CD8-positive, alpha-beta memory T cell (primary cell): Measurements from ENCODE around the gene PPP2R5C. TPM values are rescaled to one million over a fixed set of nuclear protein-coding genes. Genes with fewer than 3 reads are reported as not detected.

Source experiments
- CTCF ChIA-PET: fragments of 350-600 bp; sonication (Branson Sonifier 250); formaldehyde crosslinking; loops from one replicate; lab custom pipeline; 2021; ENCODE audit warnings: antibody characterized with exemption; lab: Charles Lee
- POLR2A ChIA-PET: fragments of 350-600 bp; sonication (Branson Sonifier 250); formaldehyde crosslinking; loops from one replicate; lab custom pipeline; 2021; ENCODE audit warnings: antibody characterized with exemption; lab: Charles Lee
- DNase-seq, 5 donors: peaks; one replicate each; pipeline versions ENCODE4 v3.0.0 to v3.0.0-alpha.2; 2020 to 2022; ENCODE audit warnings: mixed read lengths in 1 of 5
- H3K27ac ChIP-seq: one replicate; pipeline ENCODE4 v1.7.0; 2013; ENCODE audit warnings: low read depth, mild to moderate bottlenecking, low read length, moderate library complexity
- H3K27me3 ChIP-seq: 2 replicates; pipeline ENCODE4 v1.7.0; 2013; ENCODE audit warnings: low read length, mild to moderate bottlenecking; ENCODE audit not compliant: insufficient read depth, poor library complexity, severe bottlenecking
- H3K36me3 ChIP-seq: 2 replicates; pipeline ENCODE4 v1.7.0; 2013; ENCODE audit warnings: mild to moderate bottlenecking, low read length, moderate library complexity; ENCODE audit not compliant: insufficient read depth
- H3K4me1 ChIP-seq: 2 replicates; pipeline ENCODE4 v1.7.0; 2013; ENCODE audit warnings: mild to moderate bottlenecking, low read length, moderate library complexity; ENCODE audit not compliant: insufficient read depth
- H3K4me3 ChIP-seq: 2 replicates; pipeline ENCODE4 v1.7.0; 2013; ENCODE audit warnings: mild to moderate bottlenecking, low read length
- H3K9me3 ChIP-seq: 2 replicates; pipeline ENCODE4 v1.7.0; 2013; ENCODE audit warnings: mild to moderate bottlenecking, low read length
- H3K27ac Mint-ChIP-seq, 8 donors: one replicate each; pipeline ENCODE4 v1.8.0; 2020 to 2021; ENCODE audit warnings: mixed read lengths in 8 of 8, mild to moderate bottlenecking in 6 of 8, inconsistent platforms in 3 of 8, moderate library complexity in 3 of 8
- H3K27me3 Mint-ChIP-seq, 2 donors: one replicate each; pipeline ENCODE4 v1.8.0; 2020 to 2021; ENCODE audit warnings: mixed read lengths in 2 of 2, mild to moderate bottlenecking in 1 of 2, moderate library complexity in 1 of 2
- H3K36me3 Mint-ChIP-seq, 3 donors: one replicate each; pipeline ENCODE4 v1.8.0; 2020 to 2021; ENCODE audit warnings: mixed read lengths in 3 of 3, inconsistent platforms in 1 of 3, mild to moderate bottlenecking in 1 of 3
- H3K4me1 Mint-ChIP-seq, 3 donors: one replicate each; pipeline ENCODE4 v1.8.0; 2020 to 2021; ENCODE audit warnings: mixed read lengths in 3 of 3, inconsistent platforms in 1 of 3, mild to moderate bottlenecking in 1 of 3
- H3K4me3 Mint-ChIP-seq, 7 donors: one replicate each; pipeline ENCODE4 v1.8.0; 2020 to 2021; ENCODE audit warnings: mixed read lengths in 7 of 7, mild to moderate bottlenecking in 6 of 7, moderate library complexity in 4 of 7, inconsistent platforms in 2 of 7
- H3K9me3 Mint-ChIP-seq, 5 donors: one replicate each; pipeline ENCODE4 v1.8.0; 2020 to 2022; ENCODE audit warnings: mixed read lengths in 5 of 5, mild to moderate bottlenecking in 3 of 5, moderate library complexity in 2 of 5, inconsistent platforms in 1 of 5
- polyA plus RNA-seq: library from polyadenylated mRNA; unstranded; fragments of 300-500 nt; fragmentation: Illumina TruSeq; gene quantifications from one replicate; pipeline ENCODE4 v1.2.3, GENCODE V29; 2021
- total RNA-seq, 2 experiments: library from RNA; stranded (reverse); gene quantifications; one replicate each; pipeline ENCODE4 v1.2.3, GENCODE V29; 2021

PPP2R5C gene
- total and polyA plus RNA-seq, 3 experiments from 2014 or later, result 278 to 342 (median 307) TPM

DNA sequence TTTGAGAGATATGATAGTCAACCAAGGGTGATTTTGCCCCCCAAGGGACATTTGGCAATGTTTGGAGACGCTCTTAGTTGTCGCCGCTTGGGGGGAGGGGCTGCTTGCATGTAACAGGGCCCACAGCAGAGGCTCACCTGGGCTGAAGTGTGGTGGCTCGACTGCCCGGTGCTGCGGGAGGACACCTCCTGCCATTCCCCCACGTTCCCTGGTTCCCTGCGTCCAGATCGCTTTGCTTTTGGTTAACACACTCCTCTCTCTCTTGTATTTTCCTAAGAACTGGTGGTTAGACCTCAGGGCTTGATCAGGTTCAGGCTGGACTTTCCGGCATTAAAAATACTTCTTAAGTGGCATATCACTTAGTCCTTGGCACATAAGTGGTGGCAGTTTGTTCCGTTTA, 18.9 kb downstream of the PPP2R5C start:
- Histone ChIP-seq H3K4me3 (no peak overlapping the region), H3K27ac (no peak overlapping the region), H3K4me1 (peaks cover 7% of the 10 kb centered on the region), H3K9me3 (no peaks in the 10 kb centered on the region), H3K27me3 (no peaks in the 10 kb centered on the region), H3K36me3 (no peaks in the 10 kb centered on the region)
- H3K27ac Mint-ChIP-seq, result peak overlapping the region in 6 of 8 donors; percentile 18 to 78 (median 39)
- no peak for DNase-seq
- H3K9me3 Mint-ChIP-seq, result no peaks in the 10 kb centered on the region
- no peaks in the 10 kb centered on the region for H3K27me3 Mint-ChIP-seq
- CTCF ChIA-PET, result interaction anchor here (1.5 to 1.6 kb wide), 2 partner anchors 39 to 43 kb away, joined by 4 to 5 read pairs; no protein-coding TSS in a partner anchor
- H3K36me3 Mint-ChIP-seq, result peaks cover 0 to 29% (median 8%) of the 10 kb centered on the region in 3 donors
- POLR2A ChIA-PET, result interaction anchor here (1.2 kb wide), 1 partner anchor 43 kb away, joined by 4 read pairs; no protein-coding TSS in a partner anchor
- peak overlapping the region; percentile 38 to 78 (median 72) for H3K4me3 Mint-ChIP-seq
- peaks cover 30 to 74% (median 48%) of the 10 kb centered on the region in 3 donors for H3K4me1 Mint-ChIP-seq

DNA sequence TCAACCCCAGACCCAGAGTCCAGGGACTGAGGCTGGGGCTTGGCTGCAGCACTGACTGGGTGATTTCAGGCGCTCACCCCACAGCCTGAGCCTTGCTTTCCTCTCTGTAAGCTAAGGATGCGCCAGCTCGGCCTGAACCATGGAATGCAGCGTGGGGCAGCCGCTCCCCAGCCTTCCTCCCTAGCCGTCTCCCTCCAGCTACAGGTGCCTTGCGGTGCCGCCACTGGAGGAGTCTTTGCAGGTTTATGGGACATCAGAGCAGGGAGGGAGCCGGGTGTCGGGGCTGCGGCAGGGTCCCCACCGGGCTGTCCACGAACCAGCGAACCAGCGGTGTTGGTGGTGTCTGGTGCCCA, 19.4 kb downstream of the PPP2R5C start:
- no peaks in the 10 kb centered on the region for H3K27me3 Mint-ChIP-seq
- DNase-seq, result no peak
- no peaks in the 10 kb centered on the region for H3K9me3 Mint-ChIP-seq
- ChIA-PET POLR2A (interaction anchor here (0.7 to 1.2 kb wide), 3 partner anchors 11 to 43 kb away, joined by 3 to 4 read pairs (median 4); no protein-coding TSS in a partner anchor), CTCF (interaction anchor here (1.5 to 1.6 kb wide), 2 partner anchors 39 to 43 kb away, joined by 4 to 5 read pairs; no protein-coding TSS in a partner anchor)
- H3K36me3 ChIP-seq, result no peaks in the 10 kb centered on the region
- peaks cover 7% of the 10 kb centered on the region for H3K4me1 ChIP-seq
- no peaks in the 10 kb centered on the region for H3K27me3 ChIP-seq
- H3K9me3 ChIP-seq, result no peaks in the 10 kb centered on the region
- peaks cover 30 to 71% (median 44%) of the 10 kb centered on the region in 3 donors for H3K4me1 Mint-ChIP-seq
- H3K27ac ChIP-seq, result no peak overlapping the region
- peaks cover 0 to 31% (median 8%) of the 10 kb centered on the region in 3 donors for H3K36me3 Mint-ChIP-seq
- H3K4me3 Mint-ChIP-seq, result peak overlapping the region; percentile 38 to 89 (median 73)
- peak overlapping the region in 2 of 8 donors; percentile 18 to 61 for H3K27ac Mint-ChIP-seq
- H3K4me3 ChIP-seq, result peak overlapping the region; percentile 26

DNA sequence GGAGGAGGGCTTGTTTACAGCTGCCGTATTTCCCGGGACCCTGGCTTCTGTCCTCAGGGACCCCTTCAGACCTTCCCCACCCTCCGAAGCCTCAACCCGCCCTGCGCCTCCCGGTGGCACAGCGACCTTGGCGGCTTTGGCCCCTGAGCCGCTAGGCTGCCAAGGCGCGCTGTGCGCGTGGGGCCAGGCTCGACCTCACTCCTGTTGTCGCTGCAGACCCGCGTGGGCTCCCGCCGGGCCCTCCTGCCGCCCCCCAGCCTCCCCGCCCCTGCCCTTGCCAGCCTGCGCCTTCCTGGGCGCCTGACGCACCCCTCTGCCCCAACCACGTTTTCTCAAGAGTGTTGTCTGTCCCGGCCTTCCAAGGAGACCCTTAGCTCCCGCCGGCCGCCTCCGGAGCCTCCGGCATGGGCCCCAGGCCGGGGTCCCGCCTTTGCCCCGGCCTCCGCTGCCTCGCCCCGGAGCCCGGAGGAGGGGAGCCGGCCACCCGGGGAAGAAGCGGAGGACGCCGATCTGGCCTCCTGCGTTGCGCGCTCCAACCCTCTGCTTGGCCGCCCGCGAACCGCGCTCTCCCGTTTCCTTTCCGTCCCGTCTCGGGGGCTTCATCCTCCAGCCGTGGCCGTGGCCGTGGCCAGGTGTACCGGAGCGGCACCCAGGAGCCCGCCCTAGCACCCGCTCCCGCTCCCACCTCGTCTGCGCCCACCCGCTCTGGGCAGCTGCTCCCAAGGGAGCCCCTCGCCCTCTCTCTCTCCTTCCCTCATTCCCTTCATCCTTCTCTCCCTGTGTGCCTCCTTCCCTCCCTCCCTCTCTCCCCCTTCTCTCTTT, 19.9 kb downstream of the PPP2R5C start:
- no peak overlapping the region for H3K27ac ChIP-seq

DNA sequence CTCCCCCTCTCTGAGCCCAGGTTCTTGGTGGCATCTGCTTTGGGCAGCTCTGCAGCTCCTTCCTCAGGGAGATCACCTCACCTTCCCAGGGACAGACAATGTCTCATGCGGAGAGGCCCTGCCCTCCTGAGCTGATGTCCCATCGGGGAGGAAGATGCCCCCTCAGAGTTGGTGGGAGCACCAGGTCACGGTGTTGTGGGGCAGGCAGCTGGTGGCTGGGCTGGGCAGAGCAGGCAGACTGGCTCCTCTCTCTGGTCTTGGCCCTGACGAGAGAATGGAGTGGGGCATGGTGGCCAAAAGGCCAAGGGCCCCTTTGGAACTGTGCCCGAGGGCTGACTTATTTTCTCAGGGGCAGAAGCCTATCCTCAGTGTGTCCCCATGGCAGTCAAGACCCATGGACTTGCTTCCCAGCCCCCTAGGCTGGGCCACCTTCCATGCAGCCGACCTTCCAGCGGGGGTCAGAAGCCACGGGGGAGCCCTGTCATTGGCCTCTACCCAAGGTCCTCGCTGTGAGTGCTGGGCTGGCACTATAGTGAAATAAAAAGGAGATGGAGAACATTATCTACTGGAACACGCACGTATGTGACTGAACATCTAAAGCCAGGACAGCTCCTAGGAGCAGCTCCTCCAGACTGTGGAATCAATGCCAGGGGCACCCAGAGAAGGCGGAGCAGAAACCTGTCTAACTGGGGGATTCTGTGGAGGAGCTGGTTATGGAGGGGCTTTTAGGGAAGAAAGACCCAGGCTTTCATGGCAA, 21.9 kb downstream of the PPP2R5C start:
- H3K27me3 ChIP-seq, result no peaks in the 10 kb centered on the region
- ChIA-PET CTCF (interaction anchor here (0.6 to 1.5 kb wide), 4 partner anchors 11 to 182 kb away, joined by 3 read pairs; no protein-coding TSS in a partner anchor), POLR2A (interaction anchor here (1.0 to 1.8 kb wide), 3 partner anchors 8 to 40 kb away, joined by 3 to 8 read pairs (median 4); no protein-coding TSS in a partner anchor)
- Mint-ChIP-seq H3K4me1 (peaks cover 24 to 57% (median 35%) of the 10 kb centered on the region in 3 donors), H3K36me3 (peaks cover 0 to 28% (median 4%) of the 10 kb centered on the region in 3 donors), H3K27me3 (no peaks in the 10 kb centered on the region), H3K27ac (peak overlapping the region in 4 of 8 donors; percentile 21 to 97 (median 55)), H3K9me3 (no peaks in the 10 kb centered on the region), H3K4me3 (peak overlapping the region; percentile 23 to 72 (median 50))
- H3K4me1 ChIP-seq, result peaks cover 7% of the 10 kb centered on the region
- no peak overlapping the region for H3K4me3 ChIP-seq
- no peak overlapping the region for H3K27ac ChIP-seq
- H3K9me3 ChIP-seq, result no peaks in the 10 kb centered on the region
- H3K36me3 ChIP-seq, result no peaks in the 10 kb centered on the region
- DNase-seq, result no peak

More for the DNA sequence above, 19.9 kb downstream of the PPP2R5C start:
- H3K9me3 Mint-ChIP-seq, result no peaks in the 10 kb centered on the region
- H3K4me1 Mint-ChIP-seq, result peaks cover 27 to 66% (median 42%) of the 10 kb centered on the region in 3 donors
- POLR2A ChIA-PET, result interaction anchor here (0.7 to 1.2 kb wide), 4 partner anchors 11 to 246 kb away, joined by 3 to 5 read pairs (median 4); no protein-coding TSS in a partner anchor
- CTCF ChIA-PET, result interaction anchor here (1.5 to 1.6 kb wide), 2 partner anchors 38 to 42 kb away, joined by 4 to 5 read pairs; no protein-coding TSS in a partner anchor
- peak overlapping the region in 5 of 8 donors; percentile 33 to 72 (median 54) for H3K27ac Mint-ChIP-seq
- Histone ChIP-seq H3K36me3 (no peaks in the 10 kb centered on the region), H3K27me3 (no peaks in the 10 kb centered on the region), H3K9me3 (no peaks in the 10 kb centered on the region), H3K4me3 (peak overlapping the region; percentile 49), H3K4me1 (peaks cover 7% of the 10 kb centered on the region)
- peak overlapping the region; percentile 72 to 89 (median 77) for H3K4me3 Mint-ChIP-seq
- H3K36me3 Mint-ChIP-seq, result peaks cover 0 to 29% (median 7%) of the 10 kb centered on the region in 3 donors
- no peaks in the 10 kb centered on the region for H3K27me3 Mint-ChIP-seq
- peak in 2 of 5 donors; percentile 23 to 35 for DNase-seq

DNA sequence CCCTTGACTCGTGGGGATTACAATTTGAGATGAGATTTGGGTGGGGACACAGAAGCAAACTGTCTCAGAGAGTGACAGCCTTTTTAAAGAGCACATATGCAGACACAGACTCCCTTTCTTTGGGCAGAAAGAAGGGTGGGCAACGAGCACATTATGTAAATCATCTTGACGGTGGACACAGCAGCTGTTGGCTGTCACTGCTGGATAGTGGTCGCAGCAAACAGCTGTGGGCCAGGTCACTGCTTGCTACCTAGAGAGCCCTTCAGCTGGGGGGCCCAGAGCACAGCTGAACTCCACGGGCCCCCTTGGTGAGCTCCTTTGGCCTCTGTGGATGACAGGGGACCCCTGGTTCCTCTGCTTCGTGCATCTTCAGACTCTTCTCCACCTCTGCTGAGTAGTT, 23.1 kb downstream of the PPP2R5C start:
- no peaks in the 10 kb centered on the region for H3K27me3 Mint-ChIP-seq
- ChIA-PET POLR2A (interaction anchor here (1.0 to 1.8 kb wide), 2 partner anchors 8 to 10 kb away, joined by 3 to 8 read pairs; no protein-coding TSS in a partner anchor), CTCF (interaction anchor here (1.2 to 1.5 kb wide), 3 partner anchors 10 to 50 kb away, joined by 3 read pairs; no protein-coding TSS in a partner anchor)
- Histone ChIP-seq H3K27ac (no peak overlapping the region), H3K9me3 (no peaks in the 10 kb centered on the region), H3K36me3 (no peaks in the 10 kb centered on the region), H3K27me3 (no peaks in the 10 kb centered on the region), H3K4me3 (no peak overlapping the region), H3K4me1 (peaks cover 7% of the 10 kb centered on the region)
- H3K36me3 Mint-ChIP-seq, result peaks cover 0 to 32% (median 2%) of the 10 kb centered on the region in 3 donors
- no peak for DNase-seq
- peak overlapping the region in 3 of 8 donors; percentile 67 to 72 (median 68) for H3K27ac Mint-ChIP-seq
- no peaks in the 10 kb centered on the region for H3K9me3 Mint-ChIP-seq
- peaks cover 15 to 47% (median 23%) of the 10 kb centered on the region in 3 donors for H3K4me1 Mint-ChIP-seq
- peak overlapping the region in 1 of 7 donors; percentile 80 for H3K4me3 Mint-ChIP-seq

DNA sequence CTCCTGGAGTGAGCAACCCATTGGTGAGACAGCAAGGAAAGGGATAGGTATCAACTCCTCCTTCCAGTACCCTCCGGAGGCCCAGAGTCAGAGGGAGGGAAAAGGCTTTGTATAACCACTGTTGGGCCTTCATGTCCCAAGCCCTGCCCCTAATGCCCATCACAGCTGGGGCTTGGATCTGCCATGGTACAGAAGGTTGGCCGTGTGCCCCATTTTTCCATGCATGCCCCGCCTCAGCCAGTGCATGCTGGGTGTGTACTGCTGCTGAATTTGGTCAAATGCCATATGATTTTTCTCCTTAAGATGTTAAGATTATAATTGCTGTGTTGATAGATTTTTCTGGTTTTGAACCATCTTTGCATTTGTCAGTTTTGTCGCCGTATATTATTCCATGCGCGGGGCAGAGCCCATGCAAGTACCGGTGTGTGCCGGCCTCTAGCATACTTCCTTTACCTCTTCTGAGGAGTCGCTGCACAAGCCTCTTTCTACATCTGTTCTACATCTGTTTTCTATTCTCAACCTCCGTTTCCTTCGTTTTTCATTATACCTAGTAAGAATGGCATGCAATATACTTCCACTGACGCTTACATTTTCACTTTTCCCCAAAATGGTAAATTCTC, 26.6 kb downstream of the PPP2R5C start:
- Histone ChIP-seq H3K36me3 (no peaks in the 10 kb centered on the region), H3K4me1 (peaks cover 7% of the 10 kb centered on the region), H3K4me3 (no peak overlapping the region), H3K27me3 (no peaks in the 10 kb centered on the region), H3K9me3 (no peaks in the 10 kb centered on the region), H3K27ac (no peak overlapping the region)
- Mint-ChIP-seq H3K27me3 (no peaks in the 10 kb centered on the region), H3K27ac (peak overlapping the region in 2 of 8 donors; percentile 10 to 50), H3K36me3 (peaks cover 0 to 36% (median 2%) of the 10 kb centered on the region in 3 donors), H3K4me3 (peak overlapping the region in 1 of 7 donors; percentile 6), H3K4me1 (peaks cover 29 to 59% (median 41%) of the 10 kb centered on the region in 3 donors), H3K9me3 (no peaks in the 10 kb centered on the region)
- DNase-seq, result no peak
- POLR2A ChIA-PET, result interaction anchor here (0.7 kb wide), 1 partner anchor 27 kb away, joined by 4 read pairs; no protein-coding TSS in a partner anchor
- CTCF ChIA-PET, result interaction anchor here (0.9 to 2.5 kb wide), 2 partner anchors 17 to 21 kb away, joined by 3 to 7 read pairs; no protein-coding TSS in a partner anchor

DNA sequence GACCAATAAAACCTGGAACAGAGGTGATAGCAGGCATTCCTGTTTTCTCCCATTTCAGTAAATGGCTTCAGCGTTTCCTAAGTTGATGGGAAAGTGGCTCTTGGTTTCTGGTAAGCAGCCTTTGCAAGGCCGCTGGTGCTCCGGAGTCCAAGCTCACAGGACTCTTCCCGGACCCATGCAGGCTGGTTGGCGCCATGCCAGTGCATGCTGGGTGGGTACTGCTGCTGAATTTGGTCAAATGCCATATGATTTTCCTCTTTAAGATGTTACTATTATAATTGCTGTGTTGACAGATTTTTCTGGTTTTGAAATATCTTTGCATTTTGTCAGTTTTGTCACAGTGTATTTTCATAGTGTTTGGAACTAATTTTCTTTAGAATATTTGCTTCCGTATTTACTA, 27.7 kb downstream of the PPP2R5C start:
- no peaks in the 10 kb centered on the region for H3K9me3 ChIP-seq
- no peaks in the 10 kb centered on the region for H3K27me3 ChIP-seq
- DNase-seq, result no peak
- POLR2A ChIA-PET, result no interaction called here
- peak overlapping the region in 1 of 7 donors; percentile 20 for H3K4me3 Mint-ChIP-seq
- H3K36me3 Mint-ChIP-seq, result peaks cover 3 to 37% (median 4%) of the 10 kb centered on the region in 3 donors
- H3K27ac Mint-ChIP-seq, result no peak overlapping the region
- H3K9me3 Mint-ChIP-seq, result no peaks in the 10 kb centered on the region
- H3K4me3 ChIP-seq, result no peak overlapping the region
- no peaks in the 10 kb centered on the region for H3K36me3 ChIP-seq
- peaks cover 7% of the 10 kb centered on the region for H3K4me1 ChIP-seq
- CTCF ChIA-PET, result interaction anchor here (0.8 kb wide), 1 partner anchor 10 kb away, joined by 3 read pairs; no protein-coding TSS in a partner anchor
- peaks cover 29 to 59% (median 40%) of the 10 kb centered on the region in 3 donors for H3K4me1 Mint-ChIP-seq
- H3K27ac ChIP-seq, result no peak overlapping the region
- H3K27me3 Mint-ChIP-seq, result no peaks in the 10 kb centered on the region
